NCI-H2171 treated with DMSO at 0.1 percent for 48 hours (cell line): ENCODE measurements around the gene ZIC4.
A peak's percentile ranks its signal among the peaks of the same experiment; 100 is the strongest.

Experiments
- DNase-seq: peaks from one replicate; lab custom pipeline; 2025; lab: John Stamatoyannopoulos, UW

Gene ZIC4

GRCh38 chr3:147370349-147370748 is 36.0 kb downstream of the ZIC4 start:
- DNase-seq: no peak

- no peak for DNase-seq
Observed at GRCh38 chr3:147369661-147370123, 36.7 kb downstream of the ZIC4 start.

DNA sequence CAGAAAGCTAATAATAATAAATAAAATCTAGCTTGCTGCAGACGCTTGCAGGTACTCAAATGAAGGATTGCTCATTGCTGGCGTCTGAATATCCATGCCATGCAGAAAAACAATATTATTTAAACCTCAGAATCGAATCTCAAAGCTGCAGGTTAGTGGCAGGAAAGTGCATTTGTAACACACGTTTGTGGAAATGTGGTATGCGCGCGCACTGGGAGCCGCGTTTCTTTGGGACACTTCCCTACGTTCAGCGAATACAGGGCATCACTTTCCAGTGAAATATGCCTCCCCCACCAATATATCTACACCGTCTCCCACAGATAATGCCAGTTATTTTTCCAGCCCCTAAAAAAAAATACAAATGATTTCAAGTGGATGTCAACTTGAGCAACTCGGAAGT is 37.1 kb downstream of the ZIC4 start:
- no peak for DNase-seq

DNA sequence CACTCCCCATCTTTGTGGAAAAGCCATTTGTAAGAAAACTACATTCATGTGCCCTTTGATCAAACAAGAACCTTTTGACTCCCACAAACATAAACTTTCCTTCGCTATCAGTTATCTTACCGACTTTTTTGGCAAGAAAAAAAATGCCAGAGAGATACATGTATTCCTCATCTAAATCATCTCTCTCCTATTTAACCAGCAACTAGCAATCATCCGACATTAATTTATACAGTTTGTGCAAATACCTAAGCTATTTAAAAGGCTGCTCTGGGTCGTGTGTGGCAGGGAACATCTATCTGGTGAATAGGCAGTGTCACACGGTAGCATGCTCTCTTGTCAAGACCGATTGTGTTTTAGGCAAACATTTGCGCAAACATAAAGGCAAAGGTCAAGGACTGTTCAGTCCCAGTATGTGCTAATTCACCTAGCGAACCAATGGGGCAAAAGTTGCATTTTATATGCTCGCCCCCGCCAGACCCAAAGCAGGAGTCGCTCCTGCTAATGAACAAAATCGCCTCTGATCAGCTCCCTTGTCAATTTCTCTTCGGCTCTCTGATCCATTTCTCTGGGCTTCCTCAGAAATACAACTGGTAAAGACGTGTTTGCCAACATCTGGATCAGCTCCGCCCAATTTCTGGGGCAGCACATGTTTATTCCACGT is 37.7 kb downstream of the ZIC4 start:
- DNase-seq: no peak

DNA sequence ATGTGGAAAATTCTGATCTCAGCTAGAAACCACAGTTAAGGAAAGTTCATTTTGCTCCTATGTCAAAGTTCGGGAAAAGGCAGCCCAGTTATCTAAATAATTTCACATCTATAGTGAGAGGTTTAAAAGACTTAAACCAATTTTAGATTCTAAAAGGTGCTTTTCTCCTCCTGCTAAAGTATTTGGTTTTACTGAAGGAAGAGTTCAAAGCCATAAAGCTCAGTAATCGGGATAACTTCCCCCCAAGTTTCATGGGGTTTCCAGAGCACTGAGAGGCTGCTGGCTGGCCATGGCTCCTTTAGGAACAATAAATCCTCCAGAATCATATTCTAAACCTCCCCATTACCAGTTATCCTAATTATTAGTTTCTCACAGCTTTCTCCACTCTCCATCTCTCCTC is 38.2 kb downstream of the ZIC4 start:
- DNase-seq: no peak

DNA sequence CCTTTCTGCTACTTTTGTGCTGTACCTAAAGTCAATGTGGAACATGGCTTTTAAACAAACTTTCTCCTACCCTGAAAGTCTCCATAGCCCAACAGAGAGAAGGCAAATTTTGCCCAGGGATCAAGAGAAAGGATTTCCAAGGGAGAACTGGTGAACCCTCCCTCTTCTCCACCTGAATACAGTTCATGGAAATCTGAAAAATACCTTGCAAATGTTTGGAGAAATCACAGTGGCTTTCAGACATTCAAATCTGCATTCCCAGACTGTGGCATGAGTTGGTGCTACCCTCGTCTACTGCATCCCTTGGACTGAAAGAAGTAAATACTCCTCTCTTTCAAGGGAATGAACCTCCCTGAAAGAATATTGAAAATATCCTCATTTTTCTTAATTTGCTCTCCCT is 38.7 kb downstream of the ZIC4 start:
- no peak for DNase-seq

DNA sequence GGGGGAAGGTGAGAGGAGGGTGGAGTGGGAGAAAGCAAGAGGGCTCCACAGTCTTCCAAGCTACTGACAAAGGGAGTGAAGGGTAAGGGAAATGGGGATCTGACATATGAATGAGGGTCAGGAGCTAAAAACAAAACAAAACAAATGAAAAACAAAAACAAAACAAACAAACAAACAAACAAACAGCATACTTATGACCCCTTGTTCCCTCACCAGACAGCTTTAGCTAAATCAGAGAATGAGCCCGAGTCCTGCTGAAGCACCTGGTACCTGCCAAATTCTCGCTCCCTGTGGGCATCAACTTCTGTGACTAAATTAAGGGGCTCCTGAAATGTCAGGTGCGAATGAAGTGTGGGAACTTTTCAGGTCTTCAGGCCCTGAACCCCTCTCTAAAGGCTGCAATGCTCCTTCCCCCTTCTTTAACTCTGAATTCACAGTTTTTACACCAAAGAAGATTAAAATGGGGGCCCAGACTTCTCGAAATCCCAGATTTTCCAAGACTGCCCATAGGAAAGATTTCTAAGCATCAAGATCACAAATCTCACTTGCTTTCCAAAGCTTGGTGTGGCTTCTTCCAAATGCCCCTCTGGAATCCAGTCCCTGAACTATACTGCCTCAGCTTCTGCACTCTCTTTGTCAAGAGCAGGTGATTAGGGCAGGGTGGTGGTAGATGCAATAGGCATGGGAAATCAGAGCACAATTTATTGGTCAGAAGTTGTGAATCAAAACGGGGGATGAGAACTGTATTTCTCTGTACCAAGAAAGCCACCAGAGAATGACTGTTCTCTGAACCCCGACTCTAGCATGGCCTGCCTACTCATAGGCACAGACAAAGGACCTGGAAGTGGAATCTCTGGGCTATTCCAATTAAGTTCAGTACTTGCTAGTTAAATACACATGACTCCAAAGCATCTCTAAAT is 40.9 kb downstream of the ZIC4 start:
- DNase-seq: no peak

GRCh38 chr3:147364771-147365170 is 41.6 kb downstream of the ZIC4 start:
- DNase-seq: no peak

DNA sequence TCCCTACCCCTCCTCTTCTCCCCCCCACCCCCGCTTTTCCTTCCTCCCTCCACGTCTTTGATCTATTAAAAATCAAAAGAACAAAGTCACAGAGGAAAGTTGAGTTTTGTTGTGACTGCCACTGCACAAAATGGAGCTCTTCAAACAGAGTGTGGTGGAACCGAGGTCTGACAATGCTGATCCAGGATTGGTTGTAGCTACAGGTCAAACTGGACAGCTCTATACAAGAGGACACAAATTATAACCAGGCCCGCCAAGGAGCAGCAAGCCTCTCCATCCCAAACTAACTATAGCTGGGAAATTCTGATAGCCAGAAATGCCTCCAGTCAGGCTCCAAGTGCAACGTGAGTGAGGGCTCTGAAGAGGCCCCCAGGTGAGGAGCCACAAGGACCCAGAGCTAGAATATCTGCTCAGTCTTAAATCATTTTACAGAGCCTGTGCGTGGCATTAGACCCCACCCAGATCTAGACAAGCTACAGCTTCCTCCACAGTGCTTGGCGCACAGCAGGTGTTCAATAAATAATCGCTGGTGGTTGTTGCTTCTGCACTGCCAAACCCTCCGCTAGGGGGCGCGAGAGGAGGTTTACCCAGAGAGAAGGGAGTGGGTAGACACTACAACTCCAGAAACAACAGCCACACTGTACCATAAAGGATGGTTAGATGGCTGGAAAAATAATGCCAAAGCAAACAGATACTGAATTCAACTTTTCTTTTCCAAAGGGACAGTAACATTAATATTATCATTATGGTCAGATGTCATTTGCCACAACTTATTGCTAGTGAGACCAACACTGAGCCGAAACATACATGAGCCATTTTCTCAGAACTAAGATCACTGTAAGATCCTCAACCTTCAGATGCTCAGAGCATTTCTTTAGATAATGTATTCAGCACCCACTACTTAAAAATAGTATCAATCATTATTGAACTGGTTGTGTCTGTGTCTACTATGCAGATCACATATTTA is 44.6 kb downstream of the ZIC4 start:
- peak; percentile 12 for DNase-seq

GRCh38 chr3:147360646-147361453 is 45.5 kb downstream of the ZIC4 start:
- no peak for DNase-seq

DNA sequence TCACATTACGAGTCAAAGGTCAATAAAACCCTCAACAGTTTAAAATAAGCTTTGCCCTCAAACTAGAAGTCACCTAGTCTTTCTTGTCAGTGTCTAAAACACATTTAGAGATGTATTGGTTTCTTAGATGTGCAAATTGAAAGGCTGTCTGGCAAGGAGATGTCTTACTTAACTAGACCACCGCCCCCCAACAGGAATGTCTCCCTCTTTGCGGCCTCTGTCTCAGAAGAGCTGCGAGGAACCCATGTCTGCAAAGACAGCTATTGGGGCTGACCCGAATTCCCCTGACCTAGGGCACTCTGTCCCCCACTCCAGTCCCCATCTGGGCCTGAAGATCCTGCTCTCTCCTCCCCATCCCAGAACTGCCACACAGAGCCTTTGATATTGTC is 46.3 kb downstream of the ZIC4 start:
- DNase-seq: no peak

- no peak for DNase-seq
Observed at GRCh38 chr3:147359177-147360050, 46.9 kb downstream of the ZIC4 start.

DNA sequence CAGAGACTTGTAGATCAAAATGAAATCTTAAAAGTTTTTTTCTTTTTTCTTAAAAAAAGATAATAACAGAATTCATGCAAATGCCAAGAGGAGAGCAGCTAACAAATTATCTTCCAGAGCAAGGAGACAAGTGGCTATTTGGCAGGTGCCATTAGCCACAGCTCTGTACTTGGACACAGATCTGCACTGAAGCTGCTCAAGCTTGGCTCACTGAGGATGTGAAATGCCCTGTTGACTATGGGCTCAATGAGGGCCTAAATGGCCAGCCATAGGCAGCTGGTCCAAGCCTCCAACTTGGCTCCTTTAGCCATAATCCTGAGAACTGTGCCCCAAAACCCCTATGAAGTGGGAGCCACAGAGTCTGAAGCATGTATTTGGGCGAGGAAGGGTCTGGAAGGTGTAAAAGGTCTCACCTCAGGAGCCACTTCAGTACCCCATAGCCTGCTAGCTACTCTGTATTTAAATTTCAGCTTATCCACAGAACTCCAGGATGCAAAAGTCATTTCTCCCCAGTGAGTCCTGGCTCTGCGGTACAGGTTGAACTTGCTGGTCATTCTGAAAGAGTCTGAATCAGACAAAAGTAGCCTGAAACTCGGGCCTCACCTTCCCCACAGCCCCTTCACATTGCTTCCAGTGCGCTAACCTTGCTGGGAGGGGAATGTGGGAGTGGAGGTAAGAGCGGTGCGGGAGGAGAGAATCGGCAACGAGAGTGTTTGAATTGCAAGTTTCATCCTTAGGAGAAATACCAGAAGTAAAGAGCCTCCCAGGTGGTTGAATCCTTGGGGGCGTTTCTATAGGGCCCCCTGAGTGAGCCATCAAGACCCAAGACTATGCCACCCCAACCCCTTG is 48.0 kb downstream of the ZIC4 start:
- no peak for DNase-seq

DNA sequence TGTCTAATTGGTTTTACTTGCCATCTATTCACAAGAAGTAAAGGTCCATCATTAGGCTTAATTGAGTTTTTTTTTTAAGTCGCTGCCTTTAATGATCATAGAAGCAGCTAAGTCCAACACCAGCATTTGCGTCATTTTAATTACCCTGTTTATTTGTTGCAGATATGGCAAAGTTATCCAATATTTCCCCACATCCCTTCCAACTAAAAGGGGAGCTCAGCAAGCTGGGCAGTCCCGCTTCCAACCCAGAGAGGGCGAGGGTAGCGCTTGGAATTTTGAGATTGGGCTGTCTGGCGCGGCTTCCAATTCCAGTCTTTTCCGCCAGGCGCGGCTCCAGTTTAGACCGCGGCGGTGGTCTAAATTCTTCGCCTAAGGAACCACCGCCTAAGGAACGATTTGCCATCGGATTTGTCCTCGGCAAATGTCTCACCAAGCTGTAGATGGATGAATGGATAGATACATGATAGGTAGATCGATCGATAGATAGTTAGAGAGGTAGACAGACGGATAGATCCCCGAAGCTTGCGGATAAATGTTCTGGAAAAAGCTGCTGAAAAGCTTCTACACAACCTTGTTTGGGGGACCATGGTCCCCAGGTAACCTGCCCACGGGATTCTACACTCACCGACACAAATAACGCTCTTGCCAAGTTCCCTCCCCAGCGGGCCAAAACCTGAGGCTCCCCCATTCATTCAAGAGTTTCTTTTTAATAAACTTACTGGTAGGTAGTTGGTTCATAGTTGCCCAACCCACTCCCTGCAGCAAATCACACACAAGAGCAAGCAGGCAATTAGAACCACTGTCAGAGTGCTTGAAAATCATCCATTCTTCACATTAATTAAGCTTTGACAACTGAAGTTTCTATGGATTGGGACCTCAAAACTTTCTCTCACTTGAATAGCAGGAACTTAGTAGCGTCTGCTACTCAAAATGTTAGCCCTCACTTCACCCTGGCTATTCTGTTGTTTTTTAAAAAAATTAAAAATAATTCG is 49.1 kb downstream of the ZIC4 start:
- DNase-seq: no peak

DNA sequence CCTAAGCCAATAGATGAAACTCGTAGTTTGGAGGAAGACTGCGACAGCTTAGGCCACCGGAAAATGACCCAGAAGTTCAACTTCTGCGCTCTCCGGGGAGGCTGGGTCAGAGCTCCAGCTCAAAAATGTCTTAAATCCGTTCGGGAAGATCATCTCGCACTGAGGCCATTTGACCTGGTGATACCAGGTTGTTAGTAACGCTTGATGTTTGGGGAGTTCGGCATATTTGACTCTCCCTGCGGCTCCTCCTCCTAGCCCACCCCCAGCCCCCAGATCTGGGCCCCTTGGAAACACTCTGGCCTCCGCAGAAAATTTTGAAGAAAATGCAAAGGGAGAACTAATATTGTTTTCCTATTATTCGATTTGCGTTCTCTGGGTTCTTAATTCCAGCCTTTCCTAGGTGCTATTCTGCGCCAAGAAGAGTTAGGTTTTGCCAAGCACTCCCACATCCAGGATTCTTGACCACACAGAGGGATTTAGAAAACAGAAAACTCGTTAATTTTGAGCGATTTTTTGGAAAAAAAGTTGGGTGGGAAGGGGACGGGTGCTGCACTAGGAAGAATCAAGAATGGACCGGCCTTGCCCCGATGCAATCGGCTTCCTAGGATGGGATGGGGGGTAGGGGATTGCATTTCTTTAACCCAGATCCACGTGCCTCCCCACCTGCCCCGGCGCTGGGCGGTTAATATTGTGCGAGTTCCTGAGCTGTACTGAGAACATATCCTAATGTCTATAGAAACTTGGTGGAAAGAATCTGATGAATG is 50.0 kb downstream of the ZIC4 start:
- DNase-seq: no peak

DNA sequence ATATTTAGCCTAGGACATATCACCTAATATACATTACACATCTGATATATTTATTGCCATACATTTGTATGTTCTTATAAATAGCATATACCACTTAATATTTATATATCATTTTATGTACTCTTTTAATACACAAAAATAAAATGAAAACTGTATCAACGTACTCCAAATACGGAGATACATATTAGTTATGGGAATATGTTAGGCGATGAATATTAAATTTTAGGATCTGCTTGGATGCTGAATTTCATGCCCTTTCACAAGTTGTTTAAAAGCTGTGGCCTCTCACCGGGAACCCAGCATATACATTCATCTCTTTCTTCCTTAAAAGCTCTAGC is 50.6 kb downstream of the ZIC4 start:
- DNase-seq: no peak

DNA sequence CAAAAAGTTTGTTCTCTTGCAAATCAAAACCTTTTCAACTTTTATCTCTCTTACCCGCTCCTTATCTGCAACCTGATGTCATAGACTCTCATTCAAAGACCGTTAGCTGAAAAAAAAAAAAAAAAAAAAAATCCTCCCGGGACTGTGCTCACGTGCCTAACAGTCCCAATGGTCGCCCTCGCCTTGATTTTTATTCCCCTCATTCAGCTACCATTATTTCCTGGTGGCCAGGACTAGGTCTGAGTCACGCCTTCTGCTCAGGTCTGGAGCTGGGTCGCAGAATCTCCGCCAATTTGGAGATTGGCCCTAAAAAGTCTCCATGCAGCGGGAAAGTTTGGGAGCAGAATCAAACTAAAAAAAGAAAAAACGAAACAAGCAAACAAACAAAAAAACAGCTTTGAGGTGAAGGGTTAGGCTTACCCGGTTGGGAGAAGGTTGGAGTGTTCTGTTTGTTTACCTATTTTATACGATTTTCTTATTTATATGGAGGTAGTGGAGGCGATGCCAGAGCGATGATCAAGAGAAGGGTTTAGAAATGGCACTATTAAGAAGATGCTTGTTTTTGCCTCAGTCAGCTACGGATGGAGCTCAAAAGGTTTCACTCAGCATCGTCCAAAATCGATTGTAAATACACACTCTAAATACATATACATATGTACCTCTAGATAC is 51.1 kb downstream of the ZIC4 start:
- no peak for DNase-seq
